ENCODE data around the gene FOXL2.

Gene FOXL2

GRCh38 chr3:138962854-138963560 lies 16.1 kb upstream of the FOXL2 start:
- H3K9ac ChIP-seq (ENCODE audit: low read length) = no peak overlapping the region
- H3K4me1 ChIP-seq (ENCODE audit: control insufficient read depth, insufficient read depth, low read length) = no peaks in the 10 kb centered on the region
- H3K27me3 ChIP-seq (ENCODE audit: control insufficient read depth, insufficient read depth, low read length) = peaks cover 12% of the 10 kb centered on the region
- no peak overlapping the region for H3K27ac ChIP-seq (ENCODE audit: low read depth, low read length)
- no peaks in the 10 kb centered on the region for H3K36me3 ChIP-seq (ENCODE audit: control insufficient read depth, insufficient read depth, low read length)
- H3K4me3 ChIP-seq (ENCODE audit: low read length) = no peak overlapping the region

- H3K27me3 ChIP-seq (ENCODE audit: control insufficient read depth, insufficient read depth, low read length) = peaks cover 14% of the 10 kb centered on the region
- H3K27ac ChIP-seq (ENCODE audit: low read depth, low read length) = no peak overlapping the region
- no peak overlapping the region for H3K4me3 ChIP-seq (ENCODE audit: low read length)
- H3K9ac ChIP-seq (ENCODE audit: low read length) = no peak overlapping the region
- H3K36me3 ChIP-seq (ENCODE audit: control insufficient read depth, insufficient read depth, low read length) = no peaks in the 10 kb centered on the region
- H3K4me1 ChIP-seq (ENCODE audit: control insufficient read depth, insufficient read depth, low read length) = no peaks in the 10 kb centered on the region
Measured at GRCh38 chr3:138960417-138960852, 13.5 kb upstream of the FOXL2 start.

- H3K27me3 ChIP-seq (ENCODE audit: control insufficient read depth, insufficient read depth, low read length) = peaks cover 32% of the 10 kb centered on the region
- no peak overlapping the region for H3K9ac ChIP-seq (ENCODE audit: low read length)
- H3K4me3 ChIP-seq (ENCODE audit: low read length) = peak overlapping the region; percentile 47
- no peak overlapping the region for H3K27ac ChIP-seq (ENCODE audit: low read depth, low read length)
- peaks cover 3% of the 10 kb centered on the region for H3K4me1 ChIP-seq (ENCODE audit: control insufficient read depth, insufficient read depth, low read length)
- no peaks in the 10 kb centered on the region for H3K36me3 ChIP-seq (ENCODE audit: control insufficient read depth, insufficient read depth, low read length)
Measured at GRCh38 chr3:138950701-138951100, 3.8 kb upstream of the FOXL2 start.

GRCh38 chr3:138950006-138950644 lies 3.2 kb upstream of the FOXL2 start:
- no peaks in the 10 kb centered on the region for H3K36me3 ChIP-seq (ENCODE audit: control insufficient read depth, insufficient read depth, low read length)
- no peak overlapping the region for H3K27ac ChIP-seq (ENCODE audit: low read depth, low read length)
- peaks cover 32% of the 10 kb centered on the region for H3K27me3 ChIP-seq (ENCODE audit: control insufficient read depth, insufficient read depth, low read length)
- H3K4me3 ChIP-seq (ENCODE audit: low read length) = peak overlapping the region; percentile 47
- peaks cover 3% of the 10 kb centered on the region for H3K4me1 ChIP-seq (ENCODE audit: control insufficient read depth, insufficient read depth, low read length)
- H3K9ac ChIP-seq (ENCODE audit: low read length) = no peak overlapping the region

GRCh38 chr3:138949445-138950005 lies 2.6 kb upstream of the FOXL2 start:
- Histone ChIP-seq H3K27ac (ENCODE audit: low read depth, low read length) (no peak overlapping the region), H3K4me1 (ENCODE audit: control insufficient read depth, insufficient read depth, low read length) (peaks cover 3% of the 10 kb centered on the region), H3K4me3 (ENCODE audit: low read length) (peak overlapping the region; percentile 47), H3K36me3 (ENCODE audit: control insufficient read depth, insufficient read depth, low read length) (no peaks in the 10 kb centered on the region), H3K9ac (ENCODE audit: low read length) (no peak overlapping the region), H3K27me3 (ENCODE audit: control insufficient read depth, insufficient read depth, low read length) (peaks cover 34% of the 10 kb centered on the region)

GRCh38 chr3:138949002-138949418 lies 2.1 kb upstream of the FOXL2 start:
- Histone ChIP-seq H3K36me3 (ENCODE audit: control insufficient read depth, insufficient read depth, low read length) (no peaks in the 10 kb centered on the region), H3K4me1 (ENCODE audit: control insufficient read depth, insufficient read depth, low read length) (peaks cover 3% of the 10 kb centered on the region), H3K27ac (ENCODE audit: low read depth, low read length) (no peak overlapping the region), H3K27me3 (ENCODE audit: control insufficient read depth, insufficient read depth, low read length) (peaks cover 39% of the 10 kb centered on the region), H3K9ac (ENCODE audit: low read length) (no peak overlapping the region), H3K4me3 (ENCODE audit: low read length) (no peak overlapping the region)

GRCh38 chr3:138948371-138949001 lies 1.5 kb upstream of the FOXL2 start:
- peaks cover 3% of the 10 kb centered on the region for H3K4me1 ChIP-seq (ENCODE audit: control insufficient read depth, insufficient read depth, low read length)
- H3K4me3 ChIP-seq (ENCODE audit: low read length) = no peak overlapping the region
- H3K9ac ChIP-seq (ENCODE audit: low read length) = no peak overlapping the region
- H3K27me3 ChIP-seq (ENCODE audit: control insufficient read depth, insufficient read depth, low read length) = peaks cover 41% of the 10 kb centered on the region
- no peaks in the 10 kb centered on the region for H3K36me3 ChIP-seq (ENCODE audit: control insufficient read depth, insufficient read depth, low read length)
- no peak overlapping the region for H3K27ac ChIP-seq (ENCODE audit: low read depth, low read length)

GRCh38 chr3:138947495-138948121 lies 671 bp upstream of the FOXL2 start:
- H3K4me1 ChIP-seq (ENCODE audit: control insufficient read depth, insufficient read depth, low read length) = peaks cover 3% of the 10 kb centered on the region
- peaks cover 48% of the 10 kb centered on the region for H3K27me3 ChIP-seq (ENCODE audit: control insufficient read depth, insufficient read depth, low read length)
- no peaks in the 10 kb centered on the region for H3K36me3 ChIP-seq (ENCODE audit: control insufficient read depth, insufficient read depth, low read length)
- H3K4me3 ChIP-seq (ENCODE audit: low read length) = no peak overlapping the region
- H3K27ac ChIP-seq (ENCODE audit: low read depth, low read length) = no peak overlapping the region
- no peak overlapping the region for H3K9ac ChIP-seq (ENCODE audit: low read length)

GRCh38 chr3:138945709-138946662 lies 951 bp downstream of the FOXL2 start:
- no peaks in the 10 kb centered on the region for H3K36me3 ChIP-seq (ENCODE audit: control insufficient read depth, insufficient read depth, low read length)
- peak overlapping the region; percentile 51 for H3K4me3 ChIP-seq (ENCODE audit: low read length)
- H3K27me3 ChIP-seq (ENCODE audit: control insufficient read depth, insufficient read depth, low read length) = peaks cover 58% of the 10 kb centered on the region
- H3K4me1 ChIP-seq (ENCODE audit: control insufficient read depth, insufficient read depth, low read length) = peaks cover 3% of the 10 kb centered on the region
- H3K27ac ChIP-seq (ENCODE audit: low read depth, low read length) = no peak overlapping the region
- H3K9ac ChIP-seq (ENCODE audit: low read length) = no peak overlapping the region

- H3K27me3 ChIP-seq (ENCODE audit: control insufficient read depth, insufficient read depth, low read length) = peaks cover 61% of the 10 kb centered on the region
- no peak overlapping the region for H3K9ac ChIP-seq (ENCODE audit: low read length)
- peaks cover 3% of the 10 kb centered on the region for H3K4me1 ChIP-seq (ENCODE audit: control insufficient read depth, insufficient read depth, low read length)
- H3K4me3 ChIP-seq (ENCODE audit: low read length) = peak overlapping the region; percentile 3
- no peak overlapping the region for H3K27ac ChIP-seq (ENCODE audit: low read depth, low read length)
- H3K36me3 ChIP-seq (ENCODE audit: control insufficient read depth, insufficient read depth, low read length) = no peaks in the 10 kb centered on the region
Measured at GRCh38 chr3:138944929-138945708, 1.8 kb downstream of the FOXL2 start.

- Histone ChIP-seq H3K36me3 (ENCODE audit: control insufficient read depth, insufficient read depth, low read length) (no peaks in the 10 kb centered on the region), H3K27ac (ENCODE audit: low read depth, low read length) (no peak overlapping the region), H3K4me1 (ENCODE audit: control insufficient read depth, insufficient read depth, low read length) (peaks cover under 1% of the 10 kb centered on the region), H3K4me3 (ENCODE audit: low read length) (no peak overlapping the region), H3K9ac (ENCODE audit: low read length) (no peak overlapping the region), H3K27me3 (ENCODE audit: control insufficient read depth, insufficient read depth, low read length) (peaks cover 61% of the 10 kb centered on the region)
Measured at GRCh38 chr3:138944654-138944928, 2.3 kb downstream of the FOXL2 start.
